ENCODE measurements around the gene MRGPRG. TPM values are rescaled to one million over a fixed set of nuclear protein-coding genes. Genes with fewer than 3 reads are reported as not detected.
A peak's percentile ranks its signal among the peaks of the same experiment; 100 is the strongest.
"Not testable (repeated sequence)": the region's sequence is repeated elsewhere in the genome, so short reads cannot be mapped to it uniquely, and the experiment has no call there.

The MRGPRG gene
- total RNA-seq (not detected), polyA plus RNA-seq (not detected), total RNA-seq (0 reads per million in 6 experiments)

- POLR2A ChIA-PET = no interaction called here
- Mint-ChIP-seq H3K36me3 (no peaks in the 10 kb centered on the region), H3K4me3 (no peak within 1 kb of the TSS), H3K9me3 (no peaks in the 10 kb centered on the region), H3K27me3 (peaks cover 0 to 47% (median 15%) of the 10 kb centered on the region in 5 donors), H3K27ac (no peak within 1 kb of the TSS), H3K4me1 (peaks cover 4 to 22% (median 14%) of the 10 kb centered on the region in 4 donors)
- no peak for ATAC-seq
- peak in 1 of 10 donors; percentile 62 for DNase-seq
Observed at GRCh38 chr11:3218483-3219280, at the start of gene MRGPRG. Gene MRGPRG (minus strand): TSS chr11:3218813. CDS start chr11:3218813, 0 bp downstream.

- not testable (repeated sequence) for H3K4me1 Mint-ChIP-seq
Observed at GRCh38 chr11:3262548-3262947, 43.9 kb upstream of the MRGPRG start.

GRCh38 chr11:3261831-3262230 lies 43.2 kb upstream of the MRGPRG start:
- DNase-seq, H3K27me3 Mint-ChIP-seq, ATAC-seq, POLR2A ChIA-PET, H3K4me3 Mint-ChIP-seq, H3K36me3 Mint-ChIP-seq, H3K27ac Mint-ChIP-seq, H3K9me3 Mint-ChIP-seq, H3K4me1 Mint-ChIP-seq: not testable (repeated sequence)

More at GRCh38 chr11:3262548-3262947, 43.9 kb upstream of the MRGPRG start:
- H3K27me3 Mint-ChIP-seq, H3K36me3 Mint-ChIP-seq, POLR2A ChIA-PET, H3K27ac Mint-ChIP-seq, DNase-seq, H3K4me3 Mint-ChIP-seq, H3K9me3 Mint-ChIP-seq, ATAC-seq: not testable (repeated sequence)

GRCh38 chr11:3257509-3257908 lies 38.9 kb upstream of the MRGPRG start:
- not testable (repeated sequence) for ATAC-seq, H3K9me3 Mint-ChIP-seq

GRCh38 chr11:3255241-3255640 lies 36.6 kb upstream of the MRGPRG start:
- H3K36me3 Mint-ChIP-seq, H3K4me1 Mint-ChIP-seq, DNase-seq, H3K4me3 Mint-ChIP-seq, H3K27ac Mint-ChIP-seq, ATAC-seq, H3K9me3 Mint-ChIP-seq, POLR2A ChIA-PET, H3K27me3 Mint-ChIP-seq: not testable (repeated sequence)

More at GRCh38 chr11:3257509-3257908, 38.9 kb upstream of the MRGPRG start:
- H3K27ac Mint-ChIP-seq, DNase-seq, H3K4me1 Mint-ChIP-seq, POLR2A ChIA-PET, H3K4me3 Mint-ChIP-seq, H3K36me3 Mint-ChIP-seq, H3K27me3 Mint-ChIP-seq: not testable (repeated sequence)

- POLR2A ChIA-PET, H3K4me1 Mint-ChIP-seq, H3K36me3 Mint-ChIP-seq, H3K27ac Mint-ChIP-seq, ATAC-seq, H3K9me3 Mint-ChIP-seq, H3K27me3 Mint-ChIP-seq, H3K4me3 Mint-ChIP-seq, DNase-seq: not testable (repeated sequence)
Observed at GRCh38 chr11:3254773-3255172, 36.2 kb upstream of the MRGPRG start.

- H3K27ac Mint-ChIP-seq = no peak overlapping the region
- POLR2A ChIA-PET = no interaction called here
Observed at GRCh38 chr11:3245071-3245470, 26.5 kb upstream of the MRGPRG start.

GRCh38 chr11:3243880-3244279 lies 25.3 kb upstream of the MRGPRG start:
- POLR2A ChIA-PET = no interaction called here
- H3K36me3 Mint-ChIP-seq = no peaks in the 10 kb centered on the region
- H3K27me3 Mint-ChIP-seq = peaks cover 5 to 16% (median 9%) of the 10 kb centered on the region in 5 donors
- no peaks in the 10 kb centered on the region for H3K4me1 Mint-ChIP-seq
- H3K9me3 Mint-ChIP-seq = peaks cover 0 to 2% (median 0%) of the 10 kb centered on the region in 9 donors
- no peak overlapping the region for H3K4me3 Mint-ChIP-seq
- H3K27ac Mint-ChIP-seq = no peak overlapping the region
- no peak for ATAC-seq
- no peak for DNase-seq

More at GRCh38 chr11:3245071-3245470, 26.5 kb upstream of the MRGPRG start:
- H3K4me3 Mint-ChIP-seq = no peak overlapping the region
- ATAC-seq = no peak
- no peaks in the 10 kb centered on the region for H3K4me1 Mint-ChIP-seq
- peaks cover 5 to 15% (median 9%) of the 10 kb centered on the region in 5 donors for H3K27me3 Mint-ChIP-seq
- no peak for DNase-seq
- peaks cover 0 to 2% (median 0%) of the 10 kb centered on the region in 9 donors for H3K9me3 Mint-ChIP-seq
- no peaks in the 10 kb centered on the region for H3K36me3 Mint-ChIP-seq

GRCh38 chr11:3237119-3237518 lies 18.5 kb upstream of the MRGPRG start:
- ATAC-seq = no peak
- Mint-ChIP-seq H3K4me1 (no peaks in the 10 kb centered on the region), H3K4me3 (no peak overlapping the region), H3K9me3 (no peaks in the 10 kb centered on the region), H3K27me3 (peaks cover 0 to 6% (median 0%) of the 10 kb centered on the region in 5 donors), H3K27ac (no peak overlapping the region), H3K36me3 (no peaks in the 10 kb centered on the region)
- POLR2A ChIA-PET = no interaction called here
- no peak for DNase-seq

GRCh38 chr11:3234846-3235245 lies 16.2 kb upstream of the MRGPRG start:
- no peak for DNase-seq
- no peak overlapping the region for H3K4me3 Mint-ChIP-seq
- H3K4me1 Mint-ChIP-seq = no peaks in the 10 kb centered on the region
- H3K36me3 Mint-ChIP-seq = no peaks in the 10 kb centered on the region
- ATAC-seq = no peak
- no peaks in the 10 kb centered on the region for H3K9me3 Mint-ChIP-seq
- POLR2A ChIA-PET = no interaction called here
- no peak overlapping the region for H3K27ac Mint-ChIP-seq
- H3K27me3 Mint-ChIP-seq = peaks cover 0 to 4% (median 3%) of the 10 kb centered on the region in 5 donors

- no peaks in the 10 kb centered on the region for H3K36me3 Mint-ChIP-seq
- ATAC-seq (no peak), DNase-seq (no peak)
- no peak overlapping the region for H3K27ac Mint-ChIP-seq
- H3K9me3 Mint-ChIP-seq = no peaks in the 10 kb centered on the region
- H3K4me3 Mint-ChIP-seq = no peak overlapping the region
- no peaks in the 10 kb centered on the region for H3K4me1 Mint-ChIP-seq
- POLR2A ChIA-PET = interaction anchor here (0.7 kb wide), 1 partner anchor 9 kb away, joined by 3 read pairs; no protein-coding TSS in a partner anchor
- peaks cover 0 to 4% (median 3%) of the 10 kb centered on the region in 5 donors for H3K27me3 Mint-ChIP-seq
Observed at GRCh38 chr11:3232956-3233355, 14.3 kb upstream of the MRGPRG start.

- POLR2A ChIA-PET = interaction anchor here (0.7 kb wide), 1 partner anchor 8 kb away, joined by 3 read pairs; no protein-coding TSS in a partner anchor
- no peaks in the 10 kb centered on the region for H3K36me3 Mint-ChIP-seq
- ATAC-seq (no peak), DNase-seq (peak in 1 of 10 donors; percentile 35)
- no peak within 1 kb of the TSS for H3K27ac Mint-ChIP-seq
- H3K27me3 Mint-ChIP-seq = peaks cover 0 to 6% (median 3%) of the 10 kb centered on the region in 5 donors
- no peaks in the 10 kb centered on the region for H3K4me1 Mint-ChIP-seq
- no peaks in the 10 kb centered on the region for H3K9me3 Mint-ChIP-seq
- H3K4me3 Mint-ChIP-seq = no peak within 1 kb of the TSS
Observed at GRCh38 chr11:3231851-3232744, 13.5 kb upstream of the MRGPRG start, which contains the start of gene MRGPRE. Gene MRGPRE (minus strand): TSS chr11:3232417. CDS start chr11:3228799, 3,618 bp downstream.

GRCh38 chr11:3231550-3231850 lies 12.9 kb upstream of the MRGPRG start:
- Mint-ChIP-seq H3K27ac (no peak overlapping the region), H3K36me3 (no peaks in the 10 kb centered on the region), H3K9me3 (no peaks in the 10 kb centered on the region), H3K27me3 (peaks cover 0 to 6% (median 3%) of the 10 kb centered on the region in 5 donors), H3K4me1 (no peaks in the 10 kb centered on the region), H3K4me3 (no peak overlapping the region)
- POLR2A ChIA-PET = no interaction called here
- no peak for ATAC-seq
- peak in 1 of 10 donors; percentile 13 for DNase-seq
